H9 (cell line): ENCODE results near the gene KCNK1. TPM values are rescaled to one million over a fixed set of nuclear protein-coding genes. Genes with fewer than 3 reads are reported as not detected.

Experiments used
- DNase-seq: peaks from one replicate; pipeline ENCODE4 v3.0.0-alpha.2; 2017
- H2AFZ ChIP-seq: one replicate; pipeline ENCODE4 v1.6.1; 2013; ENCODE audit warnings: mild to moderate bottlenecking, low read length, control low read depth, moderate library complexity
- H2AK5ac ChIP-seq: 2 replicates; pipeline ENCODE4 v1.6.1; 2013; ENCODE audit warnings: low read length, control low read depth, mixed read lengths; ENCODE audit not compliant: insufficient read length
- H2BK120ac ChIP-seq: one replicate; pipeline ENCODE4 v1.6.1; 2013; ENCODE audit warnings: low read depth, mild to moderate bottlenecking, low read length, control low read depth, inconsistent platforms; ENCODE audit not compliant: poor library complexity, severe bottlenecking
- H2BK12ac ChIP-seq: 2 replicates; pipeline ENCODE4 v1.6.1; 2013; ENCODE audit warnings: low read length, control low read depth, mixed read lengths, low read depth; ENCODE audit not compliant: insufficient read length
- H2BK15ac ChIP-seq: 2 replicates; pipeline ENCODE4 v1.6.1; 2013; ENCODE audit warnings: low read depth, low read length, control low read depth
- H2BK20ac ChIP-seq: one replicate; pipeline ENCODE4 v1.6.1; 2013; ENCODE audit warnings: low read depth, mild to moderate bottlenecking, low read length, control low read depth, inconsistent platforms; ENCODE audit not compliant: poor library complexity, severe bottlenecking
- H2BK5ac ChIP-seq: 2 replicates; pipeline ENCODE4 v1.6.1; 2013; ENCODE audit warnings: low read length, control low read depth, mixed read lengths; ENCODE audit not compliant: insufficient read length
- H3K14ac ChIP-seq: 2 replicates; pipeline ENCODE4 v1.6.1; 2013; ENCODE audit warnings: low read length, control low read depth; ENCODE audit not compliant: insufficient read depth
- H3K18ac ChIP-seq: 2 replicates; pipeline ENCODE4 v1.6.1; 2013; ENCODE audit warnings: low read depth, mild to moderate bottlenecking, mixed read lengths, low read length, control low read depth; ENCODE audit not compliant: insufficient read length
- H3K23ac ChIP-seq: 2 replicates; pipeline ENCODE4 v1.6.1; 2013; ENCODE audit warnings: low read length, control low read depth, mixed read lengths, low read depth; ENCODE audit not compliant: insufficient read length
- H3K23me2 ChIP-seq: 2 replicates; pipeline ENCODE4 v1.6.1; 2013; ENCODE audit warnings: low read depth, mild to moderate bottlenecking, mixed read lengths, low read length, control low read depth; ENCODE audit not compliant: insufficient read length, poor library complexity, severe bottlenecking
- H3K27ac ChIP-seq: 2 replicates; pipeline ENCODE4 v1.5.1; 2013; ENCODE audit warnings: low read length, control low read depth, mixed read lengths, low read depth; ENCODE audit not compliant: insufficient read length
- H3K27me3 ChIP-seq: 2 replicates; pipeline ENCODE4 v1.6.1; 2013; ENCODE audit warnings: low read length, control low read depth, inconsistent platforms; ENCODE audit not compliant: insufficient read depth
- H3K4ac ChIP-seq: 2 replicates; pipeline ENCODE4 v1.6.1; 2013; ENCODE audit warnings: low read depth, mild to moderate bottlenecking, control low read depth, inconsistent platforms, low read length, moderate library complexity
- H3K4me1 ChIP-seq: 2 replicates; pipeline ENCODE4 v1.6.1; 2013; ENCODE audit warnings: low read length, control low read depth, inconsistent platforms; ENCODE audit not compliant: insufficient read depth
- H3K4me2 ChIP-seq: 2 replicates; pipeline ENCODE4 v1.6.1; 2013; ENCODE audit warnings: low read length, control low read depth, mixed read lengths; ENCODE audit not compliant: insufficient read length, insufficient read depth
- H3K56ac ChIP-seq: 2 replicates; pipeline ENCODE4 v1.6.1; 2013; ENCODE audit warnings: low read depth, mild to moderate bottlenecking, mixed read lengths, low read length, control low read depth; ENCODE audit not compliant: insufficient read length
- H3K79me1 ChIP-seq: 2 replicates; pipeline ENCODE4 v1.6.1; 2013; ENCODE audit warnings: low read depth, mild to moderate bottlenecking, moderate library complexity, low read length, control low read depth, inconsistent platforms; ENCODE audit not compliant: insufficient read depth, poor library complexity, severe bottlenecking
- H3K79me2 ChIP-seq: 2 replicates; pipeline ENCODE4 v1.6.1; 2013; ENCODE audit warnings: low read length, control low read depth, inconsistent platforms; ENCODE audit not compliant: insufficient read depth
- H3K9ac ChIP-seq: 2 replicates; pipeline ENCODE4 v1.6.1; 2013; ENCODE audit warnings: low read length, control low read depth, mixed read lengths; ENCODE audit not compliant: insufficient read length; ENCODE audit errors: extremely low read depth
- H3K9me3 ChIP-seq: one replicate; pipeline ENCODE4 v1.6.1; 2013; ENCODE audit warnings: low read depth, low read length, inconsistent platforms; ENCODE audit not compliant: control insufficient read depth
- H3T11ph ChIP-seq: one replicate; pipeline ENCODE4 v1.6.1; 2013; ENCODE audit warnings: mild to moderate bottlenecking, low read length, control low read depth, inconsistent platforms
- H4K20me1 ChIP-seq: one replicate; pipeline ENCODE4 v1.6.1; 2013; ENCODE audit not compliant: control insufficient read depth, insufficient read length, insufficient read depth
- H4K5ac ChIP-seq: 2 replicates; pipeline ENCODE4 v1.6.1; 2013; ENCODE audit warnings: low read depth, mild to moderate bottlenecking, mixed read lengths, low read length, control low read depth; ENCODE audit not compliant: insufficient read length
- H4K8ac ChIP-seq: replicated peaks from 2 replicates; pipeline ENCODE4 v1.6.1; 2013; ENCODE audit warnings: low read length, control low read depth, mixed read lengths, low read depth; ENCODE audit not compliant: insufficient read length
- H4K91ac ChIP-seq: 2 replicates; pipeline ENCODE4 v1.6.1; 2013; ENCODE audit warnings: low read depth, mild to moderate bottlenecking, moderate library complexity, mixed read lengths, low read length, control low read depth; ENCODE audit not compliant: insufficient read length
- H3K27ac Mint-ChIP-seq, 3 experiments: 2 replicates in 2 of 3; 3 replicates in 1 of 3; pipeline ENCODE4 v1.8.0; 2020 to 2021; ENCODE audit warnings: mixed read lengths in 3 of 3, mild to moderate bottlenecking in 1 of 3, moderate library complexity in 1 of 3
- H3K27me3 Mint-ChIP-seq: 2 replicates; pipeline ENCODE4 v1.8.0; 2021; ENCODE audit warnings: low read depth, mild to moderate bottlenecking, moderate library complexity, mixed read lengths
- H3K36me3 Mint-ChIP-seq, 3 experiments: 2 replicates in 2 of 3; 3 replicates in 1 of 3; pipeline ENCODE4 v1.8.0; 2020 to 2021; ENCODE audit warnings: low read depth in 3 of 3, mixed read lengths in 3 of 3; ENCODE audit not compliant: insufficient read depth in 1 of 3
- H3K4me1 Mint-ChIP-seq, 2 experiments: 2 replicates each; pipeline ENCODE4 v1.8.0; 2020; ENCODE audit warnings: mixed read lengths in 2 of 2
- H3K4me3 Mint-ChIP-seq, 2 experiments: 2 replicates in 1 of 2; 3 replicates in 1 of 2; pipeline ENCODE4 v1.8.0; 2020 to 2021; ENCODE audit warnings: mild to moderate bottlenecking in 2 of 2, mixed read lengths in 2 of 2, moderate library complexity in 1 of 2
- H3K9me3 Mint-ChIP-seq, 2 experiments: 2 replicates in 1 of 2; 3 replicates in 1 of 2; pipeline ENCODE4 v1.8.0; 2020; ENCODE audit warnings: mild to moderate bottlenecking in 2 of 2, mixed read lengths in 2 of 2, moderate library complexity in 1 of 2
- WGBS: extraction: QIAGEN DNeasy Blood & Tissue Kit; methylation state at CpG from one replicate; pipeline ENCODE4 v1.1.7; 2013; ENCODE audit warnings: missing lambda C conversion rate, low lambda C conversion rate, mixed read lengths; ENCODE audit not compliant: insufficient read length; ENCODE audit errors: extremely low coverage; 5-methylcytosine and 5-hydroxymethylcytosine counted together
- total RNA-seq: library from RNA; stranded (reverse); gene quantifications from 2 replicates; pipeline ENCODE4 v1.2.1, GENCODE V29; 2021
- TF ChIP-seq, protein P1 (sequence below): fragments of 200-600 bp; sonication (generic); conservative IDR thresholded peaks from 3 replicates; pipeline ENCODE4 v1.8.0; 2021; ENCODE audit warnings: antibody characterized with exemption, mild to moderate bottlenecking

KCNK1 gene
- total RNA-seq, 1 experiment from 2014 or later: 9.9 TPM

- Histone ChIP-seq H2BK20ac (no peak overlapping the region), H4K8ac (no peak overlapping the region), H3T11ph (no peak overlapping the region), H3K27ac (no peak overlapping the region), H3K4me1 (peaks cover 2% of the 10 kb centered on the region), H2BK5ac (no peak overlapping the region), H2BK120ac (no peak overlapping the region), H4K91ac (no peak overlapping the region), H3K18ac (no peak overlapping the region), H2BK15ac (no peak overlapping the region), H4K20me1 (peaks cover 2% of the 10 kb centered on the region), H3K9ac (no peak overlapping the region), H2AFZ (no peak overlapping the region), H3K79me1 (no peaks in the 10 kb centered on the region), H3K27me3 (no peaks in the 10 kb centered on the region), H4K5ac (no peak overlapping the region), H3K56ac (no peak overlapping the region), H3K14ac (no peak overlapping the region), H3K4me2 (no peak overlapping the region), H3K9me3 (no peaks in the 10 kb centered on the region), H2AK5ac (no peak overlapping the region), H3K79me2 (peaks cover 2% of the 10 kb centered on the region), H3K4ac (no peak overlapping the region), H2BK12ac (no peak overlapping the region), H3K23ac (no peak overlapping the region), H3K23me2 (no peaks in the 10 kb centered on the region)
- Mint-ChIP-seq H3K27ac (peak overlapping the region in 1 of 3 experiments; percentile 40; a peak in 2 of 7 replicates), H3K27me3 (no peaks in the 10 kb centered on the region), H3K9me3 (no peaks in the 10 kb centered on the region), H3K4me1 (peaks cover 0 to 8% of the 10 kb centered on the region in 2 experiments; a peak in 2 of 4 replicates), H3K4me3 (no peak overlapping the region), H3K36me3 (peaks cover 3 to 11% (median 9%) of the 10 kb centered on the region in 3 experiments; a peak in 6 of 7 replicates)
- WGBS: no CpG with 5 or more reads among the region's 19 CpGs
- DNase-seq: no peak
- TF ChIP-seq, protein P1, sequence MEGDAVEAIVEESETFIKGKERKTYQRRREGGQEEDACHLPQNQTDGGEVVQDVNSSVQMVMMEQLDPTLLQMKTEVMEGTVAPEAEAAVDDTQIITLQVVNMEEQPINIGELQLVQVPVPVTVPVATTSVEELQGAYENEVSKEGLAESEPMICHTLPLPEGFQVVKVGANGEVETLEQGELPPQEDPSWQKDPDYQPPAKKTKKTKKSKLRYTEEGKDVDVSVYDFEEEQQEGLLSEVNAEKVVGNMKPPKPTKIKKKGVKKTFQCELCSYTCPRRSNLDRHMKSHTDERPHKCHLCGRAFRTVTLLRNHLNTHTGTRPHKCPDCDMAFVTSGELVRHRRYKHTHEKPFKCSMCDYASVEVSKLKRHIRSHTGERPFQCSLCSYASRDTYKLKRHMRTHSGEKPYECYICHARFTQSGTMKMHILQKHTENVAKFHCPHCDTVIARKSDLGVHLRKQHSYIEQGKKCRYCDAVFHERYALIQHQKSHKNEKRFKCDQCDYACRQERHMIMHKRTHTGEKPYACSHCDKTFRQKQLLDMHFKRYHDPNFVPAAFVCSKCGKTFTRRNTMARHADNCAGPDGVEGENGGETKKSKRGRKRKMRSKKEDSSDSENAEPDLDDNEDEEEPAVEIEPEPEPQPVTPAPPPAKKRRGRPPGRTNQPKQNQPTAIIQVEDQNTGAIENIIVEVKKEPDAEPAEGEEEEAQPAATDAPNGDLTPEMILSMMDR: no peak
Measured at GRCh38 chr1:233629305-233629935, 15.5 kb downstream of the KCNK1 start.
